B cell (primary cell): ENCODE results near the gene PORCN.

Experiments used
- EZH2 ChIP-seq: IDR thresholded peaks from 2 replicates; pipeline ENCODE4 v1.6.1; 2012; ENCODE audit warnings: borderline replicate concordance, low read depth, mild to moderate bottlenecking, moderate library complexity, low read length; ENCODE audit not compliant: insufficient read depth, poor library complexity, severe bottlenecking
- TF ChIP-seq, protein P1 (sequence below): fragments of 200-600 bp; IDR thresholded peaks from one replicate; pipeline ENCODE4 v1.8.0; 2022; ENCODE audit warnings: antibody characterized with exemption, mild to moderate bottlenecking

- TF ChIP-seq, protein P1, sequence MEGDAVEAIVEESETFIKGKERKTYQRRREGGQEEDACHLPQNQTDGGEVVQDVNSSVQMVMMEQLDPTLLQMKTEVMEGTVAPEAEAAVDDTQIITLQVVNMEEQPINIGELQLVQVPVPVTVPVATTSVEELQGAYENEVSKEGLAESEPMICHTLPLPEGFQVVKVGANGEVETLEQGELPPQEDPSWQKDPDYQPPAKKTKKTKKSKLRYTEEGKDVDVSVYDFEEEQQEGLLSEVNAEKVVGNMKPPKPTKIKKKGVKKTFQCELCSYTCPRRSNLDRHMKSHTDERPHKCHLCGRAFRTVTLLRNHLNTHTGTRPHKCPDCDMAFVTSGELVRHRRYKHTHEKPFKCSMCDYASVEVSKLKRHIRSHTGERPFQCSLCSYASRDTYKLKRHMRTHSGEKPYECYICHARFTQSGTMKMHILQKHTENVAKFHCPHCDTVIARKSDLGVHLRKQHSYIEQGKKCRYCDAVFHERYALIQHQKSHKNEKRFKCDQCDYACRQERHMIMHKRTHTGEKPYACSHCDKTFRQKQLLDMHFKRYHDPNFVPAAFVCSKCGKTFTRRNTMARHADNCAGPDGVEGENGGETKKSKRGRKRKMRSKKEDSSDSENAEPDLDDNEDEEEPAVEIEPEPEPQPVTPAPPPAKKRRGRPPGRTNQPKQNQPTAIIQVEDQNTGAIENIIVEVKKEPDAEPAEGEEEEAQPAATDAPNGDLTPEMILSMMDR: no peak
- no peak for TF ChIP-seq EZH2
These were observed 827 bp downstream of the PORCN start for GRCh38 chrX:48509619-48510018.
